Bone marrow (tissue), 2 donors: ENCODE data around the gene EFL1.
"Not testable (repeated sequence)": the region's sequence is repeated elsewhere in the genome, so short reads cannot be mapped to it uniquely, and the experiment has no call there.

ENCODE experiments used
- DNase-seq, 2 donors: peaks; one replicate each; lab custom pipeline; 2025; lab: John Stamatoyannopoulos, UW

Gene EFL1

GRCh38 chr15:82281276-82281675, 18.7 kb upstream of the EFL1 start:
- not testable (repeated sequence) for DNase-seq

GRCh38 chr15:82275410-82275809, 12.9 kb upstream of the EFL1 start:
- no peak for DNase-seq

DNA sequence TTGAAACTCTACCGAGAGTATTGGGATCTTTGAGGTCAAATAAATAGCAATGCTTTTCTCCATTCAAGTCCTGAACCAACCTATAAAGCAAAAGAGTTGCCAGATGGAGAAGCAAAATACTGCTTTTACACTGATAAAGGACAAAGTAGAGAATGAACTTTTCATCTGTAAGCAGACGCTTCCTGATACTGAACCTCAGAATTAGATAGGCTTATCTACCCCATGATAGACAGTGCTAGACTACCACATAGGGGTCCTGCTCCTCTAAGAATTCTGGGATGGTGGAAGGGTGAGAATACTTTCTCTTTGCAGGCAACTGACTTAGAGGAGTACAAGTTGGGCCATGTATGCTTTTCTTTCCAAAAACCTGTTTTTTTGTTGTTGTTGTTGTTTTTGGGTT, 9.6 kb upstream of the EFL1 start:
- no peak for DNase-seq

- DNase-seq, result not testable (repeated sequence)
These were observed 5.9 kb upstream of the EFL1 start for GRCh38 chr15:82268454-82268853.

DNA sequence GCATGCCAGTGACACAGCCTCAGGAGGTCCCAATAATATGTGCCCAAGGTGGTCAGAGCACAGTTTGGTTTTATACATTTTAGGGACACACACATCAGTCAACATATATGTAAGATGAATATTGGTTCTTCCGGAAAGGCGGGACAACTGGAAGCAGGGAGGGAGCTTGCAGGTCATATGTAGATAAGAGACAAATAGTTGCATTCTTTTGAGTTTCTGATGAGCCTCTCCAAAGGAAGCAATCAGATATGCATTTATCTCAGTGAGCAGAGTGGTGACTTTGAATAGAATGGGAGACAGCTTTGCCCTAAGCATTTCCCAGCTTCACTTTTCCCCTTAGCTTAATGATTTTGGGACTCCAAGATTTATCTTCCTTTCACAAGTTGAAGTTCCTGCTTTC, 4.6 kb upstream of the EFL1 start:
- not testable (repeated sequence) for DNase-seq

- no peak for DNase-seq
These were observed 816 bp upstream of the EFL1 start for GRCh38 chr15:82263350-82263749.

DNA sequence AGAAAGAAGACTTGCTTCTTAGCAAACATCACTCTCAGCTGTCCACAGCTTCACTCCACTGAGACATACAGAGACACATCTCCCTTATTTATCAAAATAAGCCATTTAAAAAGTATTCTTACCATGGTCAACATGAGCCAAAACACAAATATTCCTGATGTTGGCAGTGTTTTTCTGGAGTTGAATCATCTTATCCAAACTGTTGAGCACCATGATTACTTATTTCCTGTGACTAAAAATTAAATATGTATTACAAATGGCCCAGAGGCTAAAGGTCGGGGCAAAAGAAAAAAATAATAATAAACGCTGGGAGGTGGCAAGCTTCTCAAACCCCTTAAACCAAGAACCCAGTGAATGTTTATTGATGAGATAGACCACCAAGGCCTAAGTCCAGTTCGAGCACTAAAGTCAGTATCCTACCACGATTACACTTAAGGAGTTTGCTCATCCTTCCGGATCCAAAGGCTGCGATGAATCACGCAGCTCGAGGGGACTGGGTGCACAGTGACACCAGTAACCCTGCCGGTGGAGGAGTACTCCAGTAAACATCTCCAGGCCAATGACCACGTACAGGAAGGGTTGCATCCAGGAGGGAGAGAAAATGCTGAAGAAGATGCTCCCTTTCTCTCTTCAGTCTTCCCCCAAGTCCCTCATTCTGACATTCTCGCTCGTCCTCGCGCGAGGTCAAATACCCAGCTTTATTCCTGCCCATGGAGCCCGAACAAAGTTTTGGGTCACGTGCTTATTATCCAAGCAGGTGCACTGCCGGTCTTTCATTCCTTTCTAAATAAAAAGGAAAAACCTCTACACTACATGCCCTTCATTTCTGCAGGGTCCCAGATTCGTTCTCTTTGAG, 740 bp downstream of the EFL1 start:
- DNase-seq, result peak; percentile 4 to 16

GRCh38 chr15:82248261-82248660, 14.3 kb downstream of the EFL1 start:
- DNase-seq, result not testable (repeated sequence)

DNA sequence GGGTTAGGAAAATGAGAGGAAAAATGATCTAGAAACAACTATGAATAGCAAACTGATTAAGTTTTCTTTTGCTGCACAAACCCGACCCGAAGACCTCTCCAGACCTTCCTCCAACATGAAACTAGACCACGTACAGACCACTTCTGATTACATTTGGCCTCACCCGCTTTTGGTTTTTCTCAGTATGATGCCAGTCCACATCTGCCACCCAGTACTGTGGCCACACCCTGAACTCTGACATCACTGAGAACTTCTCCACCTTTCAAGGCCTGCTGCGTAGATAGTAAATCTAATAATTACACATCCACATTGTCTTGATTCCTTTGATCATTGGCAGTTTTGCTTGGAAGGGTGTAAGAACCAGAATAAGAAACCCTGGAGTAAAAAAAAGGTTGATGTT, 16.6 kb downstream of the EFL1 start:
- DNase-seq, result not testable (repeated sequence)

DNA sequence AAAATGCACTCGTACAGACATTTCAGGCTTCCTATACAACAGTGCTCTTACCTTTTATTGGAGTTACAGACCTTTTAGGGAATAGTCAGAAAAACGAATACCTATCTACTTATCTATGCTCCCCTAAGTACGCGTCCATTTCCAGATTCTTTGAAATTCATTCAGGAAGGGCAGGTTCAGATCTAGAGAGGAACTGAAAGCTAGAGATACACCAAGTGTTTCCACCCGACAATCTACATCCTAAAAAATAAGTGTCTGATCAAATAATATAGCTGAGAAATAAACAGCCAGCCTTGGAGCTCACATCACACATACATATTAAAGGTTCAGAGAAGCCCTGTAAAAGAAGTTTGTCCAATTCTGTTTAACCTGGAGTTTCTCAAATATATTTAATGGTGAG, 18.9 kb downstream of the EFL1 start:
- not testable (repeated sequence) for DNase-seq

- not testable (repeated sequence) for DNase-seq
These were observed 20.6 kb downstream of the EFL1 start for GRCh38 chr15:82241836-82242499.

DNA sequence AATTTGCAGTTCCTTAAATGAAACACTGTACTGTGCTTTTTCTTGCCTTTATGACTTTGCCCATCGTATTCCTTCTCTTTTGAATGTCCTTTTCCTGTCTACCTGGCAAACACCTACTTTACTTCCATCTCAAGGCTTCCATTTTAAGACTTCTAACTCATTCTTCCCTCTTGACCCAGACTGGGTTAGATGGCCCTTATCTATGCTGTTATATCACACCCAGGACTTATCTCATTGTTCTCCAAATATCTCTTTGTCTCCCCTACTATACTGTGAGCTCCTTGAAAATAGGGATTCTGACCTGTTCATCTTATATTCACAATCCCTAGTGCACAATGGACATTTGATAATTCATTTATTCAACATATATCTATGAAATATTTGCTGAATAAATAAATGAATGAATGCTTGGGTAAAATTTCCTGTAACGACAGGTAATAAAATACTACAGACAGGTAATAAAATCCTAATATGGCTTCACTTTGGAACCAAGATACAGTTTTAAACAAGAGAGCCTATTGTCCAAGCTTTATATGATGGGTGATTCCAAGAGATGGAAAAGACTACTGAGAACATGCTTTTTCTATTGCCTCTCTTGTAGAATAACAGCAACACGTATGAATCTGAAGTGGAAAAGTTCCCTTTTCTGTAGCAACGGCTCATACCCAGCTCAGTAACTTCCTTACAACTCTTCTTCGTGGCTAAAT, 22.7 kb downstream of the EFL1 start:
- DNase-seq, result no peak

DNA sequence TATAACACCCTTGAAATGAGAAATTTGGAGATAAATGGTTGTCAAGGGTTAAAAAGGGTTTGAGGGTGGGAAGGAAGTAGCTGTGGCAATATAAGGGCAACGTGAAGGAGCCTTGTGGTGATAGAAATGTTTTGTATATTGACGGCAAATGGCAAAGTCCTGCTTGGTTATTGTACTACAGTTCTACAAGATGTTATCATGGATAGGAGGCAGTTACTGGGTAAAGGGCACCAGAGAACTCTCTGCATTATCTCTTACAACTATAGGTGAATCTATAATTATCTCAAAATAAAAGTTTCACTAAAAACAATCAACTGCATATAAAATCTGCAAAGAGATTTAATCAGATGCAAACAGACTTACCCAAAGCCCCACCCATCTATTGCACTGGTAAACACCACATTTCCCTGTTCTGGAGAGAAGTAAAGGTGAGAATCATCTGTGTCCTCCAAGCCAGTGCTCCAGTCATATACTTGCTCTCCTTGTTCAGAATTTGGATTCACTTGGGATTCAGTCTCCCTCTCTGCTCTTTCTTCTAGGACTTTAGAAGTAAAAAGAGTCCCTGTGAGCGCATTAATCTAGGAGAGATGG, 24.5 kb downstream of the EFL1 start:
- DNase-seq, result not testable (repeated sequence)

DNA sequence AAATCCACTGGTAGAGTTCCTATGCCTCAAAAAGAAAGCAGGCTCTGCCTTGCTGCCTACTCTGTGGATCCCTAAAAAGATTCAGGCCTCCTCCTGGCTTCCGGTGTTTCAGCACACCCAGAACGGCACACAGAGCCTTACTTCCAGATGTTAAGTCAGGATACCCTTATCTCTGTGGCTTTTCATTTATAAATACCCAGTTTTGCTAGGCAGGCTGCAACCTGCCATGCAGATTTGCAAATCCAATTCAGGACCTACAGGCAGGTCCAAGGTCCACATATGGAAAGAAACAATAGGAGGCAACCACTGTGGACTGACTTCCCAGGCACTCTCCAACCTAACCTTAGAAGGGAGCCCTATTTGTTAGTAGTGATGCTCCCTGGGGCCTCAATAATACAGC, 30.7 kb downstream of the EFL1 start:
- no peak for DNase-seq

GRCh38 chr15:82231233-82231632, 31.3 kb downstream of the EFL1 start:
- no peak for DNase-seq

DNA sequence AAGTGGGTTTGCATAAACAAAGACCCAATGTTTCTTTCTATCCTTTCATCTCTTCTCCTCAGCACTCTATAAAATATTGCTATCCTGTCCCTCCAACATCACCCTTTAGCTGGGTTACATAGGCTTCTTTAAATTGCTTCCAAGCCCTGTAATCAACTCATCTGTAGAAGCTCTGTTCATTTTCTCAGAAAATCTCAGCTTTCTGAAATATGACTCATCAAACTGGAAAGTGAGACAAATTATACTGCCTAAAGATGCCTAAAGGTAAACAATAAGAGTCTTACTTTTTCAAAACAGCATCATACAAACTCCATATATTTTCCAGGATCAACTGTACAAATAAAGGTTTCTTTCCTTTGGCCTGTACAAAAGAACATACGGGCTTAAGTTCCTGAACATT, 33.8 kb downstream of the EFL1 start:
- no peak for DNase-seq

DNA sequence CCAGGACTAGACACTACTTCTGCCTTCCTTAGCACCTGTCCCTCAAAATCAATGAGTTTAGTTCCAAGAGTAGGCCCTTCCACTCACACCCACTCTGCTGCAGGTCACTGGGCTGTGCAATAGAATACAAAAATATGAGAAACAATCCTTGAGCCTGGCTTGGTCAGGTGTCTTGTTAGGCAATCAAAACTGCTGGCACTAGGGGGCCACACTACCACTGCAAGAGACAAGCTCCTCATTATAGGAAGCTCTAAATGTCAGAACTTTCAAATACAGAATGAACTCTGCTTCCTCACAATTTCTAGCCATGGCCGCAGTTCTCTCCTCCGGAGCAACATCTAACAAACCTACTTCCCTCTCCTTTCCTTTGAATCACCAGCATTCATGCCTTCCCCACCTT, 41.0 kb downstream of the EFL1 start:
- DNase-seq, result peak in 1 of 2 donors; percentile 1

DNA sequence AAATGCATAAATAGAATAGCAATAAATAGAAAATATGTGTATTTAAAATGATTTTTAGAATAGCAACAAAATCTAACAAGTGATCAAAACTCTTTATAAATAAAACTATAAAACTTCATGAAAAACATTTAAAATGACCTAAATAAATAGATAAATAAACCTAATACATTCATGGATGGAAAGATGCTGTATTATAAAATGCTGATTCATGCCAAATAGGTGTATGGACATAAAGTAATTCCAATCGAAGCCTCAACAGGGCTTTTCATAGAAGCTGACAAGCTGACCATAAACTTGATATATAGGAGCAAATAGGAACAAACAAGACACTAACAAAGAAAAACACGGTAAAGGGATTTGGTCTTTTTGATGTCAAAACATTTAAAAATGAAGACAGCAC, 46.4 kb downstream of the EFL1 start:
- not testable (repeated sequence) for DNase-seq

DNA sequence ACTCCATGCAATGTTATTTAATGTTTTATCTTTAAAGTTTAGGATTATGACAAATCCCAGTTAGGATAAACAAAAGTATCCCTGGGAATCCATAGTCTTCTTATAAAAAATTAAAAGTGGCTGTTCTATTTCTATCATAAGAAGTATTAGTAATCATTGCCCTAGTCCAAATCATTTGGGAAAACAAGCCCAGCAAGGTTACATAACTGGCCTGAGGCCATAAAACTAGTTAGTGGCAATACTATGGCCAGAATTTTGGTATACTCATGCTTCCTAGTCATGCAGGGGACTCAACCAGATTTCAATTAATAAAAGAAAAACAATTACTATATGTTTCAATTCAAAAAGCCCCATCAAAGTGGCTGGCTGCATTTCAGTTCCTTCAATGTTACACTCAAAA, 50.3 kb downstream of the EFL1 start:
- DNase-seq, result not testable (repeated sequence)

DNA sequence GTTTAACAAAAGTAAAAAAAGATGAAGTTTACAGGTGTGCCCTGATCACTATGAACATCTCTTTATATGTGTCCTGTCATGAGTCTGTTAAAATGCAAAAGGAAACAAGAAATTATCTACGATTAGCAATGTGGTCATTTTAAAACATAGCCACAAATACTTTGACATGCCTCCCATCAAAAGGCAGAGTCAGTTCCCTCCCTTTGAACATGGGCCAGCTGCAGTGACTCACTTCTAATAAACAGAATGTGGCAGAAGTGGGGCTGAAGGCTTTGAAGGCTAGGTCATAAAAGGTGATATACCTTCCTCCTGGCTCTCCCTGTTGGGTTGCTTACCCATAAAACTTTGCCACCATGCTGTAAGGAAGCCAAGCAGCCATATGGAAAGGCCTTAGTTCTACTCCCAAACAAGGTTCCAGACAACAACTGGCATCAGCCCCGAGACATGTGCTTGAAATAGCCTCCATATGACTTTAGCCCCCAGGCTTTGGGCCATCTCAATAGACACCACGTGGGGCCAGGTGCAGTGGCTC, 52.4 kb downstream of the EFL1 start:
- not testable (repeated sequence) for DNase-seq

GRCh38 chr15:82204575-82204974, 58.0 kb downstream of the EFL1 start:
- DNase-seq, result not testable (repeated sequence)
